ENCODE measurements around the gene RNF141.

RNF141 gene

GRCh38 chr11:10522276-10522675, 18.7 kb downstream of the RNF141 start:
- no peak for DNase-seq

GRCh38 chr11:10520562-10520961, 20.4 kb downstream of the RNF141 start:
- DNase-seq, result no peak

GRCh38 chr11:10519630-10520029, 21.4 kb downstream of the RNF141 start:
- DNase-seq, result no peak

GRCh38 chr11:10518891-10519290, 22.1 kb downstream of the RNF141 start:
- no peak for DNase-seq

GRCh38 chr11:10518123-10518522, 22.9 kb downstream of the RNF141 start:
- DNase-seq, result no peak

GRCh38 chr11:10515418-10515817, 25.6 kb downstream of the RNF141 start:
- no peak for DNase-seq

GRCh38 chr11:10514709-10515108, 26.3 kb downstream of the RNF141 start:
- no peak for DNase-seq

GRCh38 chr11:10514202-10514601, 26.8 kb downstream of the RNF141 start:
- DNase-seq, result no peak

GRCh38 chr11:10511181-10511621, 29.8 kb downstream of the RNF141 start:
- no peak for DNase-seq

GRCh38 chr11:10506008-10506370, 35.0 kb downstream of the RNF141 start:
- no peak for DNase-seq

GRCh38 chr11:10505278-10506007, 35.5 kb downstream of the RNF141 start:
- DNase-seq, result no peak

- no peak for DNase-seq
Observed at GRCh38 chr11:10504490-10504889, 36.5 kb downstream of the RNF141 start.

- DNase-seq, result no peak
Observed at GRCh38 chr11:10503777-10504480, 37.1 kb downstream of the RNF141 start.

- no peak for DNase-seq
Observed at GRCh38 chr11:10503221-10503620, 37.8 kb downstream of the RNF141 start.

- DNase-seq, result no peak
Observed at GRCh38 chr11:10502770-10503169, 38.2 kb downstream of the RNF141 start.

GRCh38 chr11:10502065-10502680, 38.8 kb downstream of the RNF141 start:
- DNase-seq, result no peak

- no peak for DNase-seq
Observed at GRCh38 chr11:10500757-10501684, 40.0 kb downstream of the RNF141 start.

- no peak for DNase-seq
Observed at GRCh38 chr11:10499874-10500601, 40.9 kb downstream of the RNF141 start.

- no peak for DNase-seq
Observed at GRCh38 chr11:10499452-10499851, 41.5 kb downstream of the RNF141 start.

GRCh38 chr11:10498426-10499250, 42.3 kb downstream of the RNF141 start:
- DNase-seq, result no peak

GRCh38 chr11:10498022-10498400, 43.0 kb downstream of the RNF141 start:
- DNase-seq, result no peak

All from fibroblast of skin of right quadriceps (primary cell).